Measurements from ENCODE around the gene SPAG16.

SPAG16 gene

GRCh38 chr2:213846856-213847255, 562.6 kb downstream of the SPAG16 start:
- DNase-seq (ENCODE audit: low read depth in 1 of 2, low spot score in 1 of 2) = no peak
- no peak for TF ChIP-seq CTCF (IDR thresholded peaks at IDR 0.05; ENCODE audit: insufficient read depth, low read length)
- no peak for TF ChIP-seq POLR2AphosphoS5 (IDR thresholded peaks at IDR 0.05; ENCODE audit: low read depth)
- no peak for TF ChIP-seq REST (IDR thresholded peaks at IDR 0.05; ENCODE audit: insufficient replicate concordance, low read depth)
- TF ChIP-seq GABPA (IDR thresholded peaks at IDR 0.05; ENCODE audit: low read depth) = no peak
- no peak for TF ChIP-seq SPI1 (IDR thresholded peaks at IDR 0.05; ENCODE audit: borderline replicate concordance, low read depth)
- Histone ChIP-seq H3K27ac (replicated peaks) (no peak overlapping the region), H3K27me3 (ENCODE audit: insufficient read depth, poor library complexity, severe bottlenecking) (no peaks in the 10 kb centered on the region), H3K4me3 (replicated peaks; ENCODE audit: insufficient read depth, low read length) (no peak overlapping the region)

GRCh38 chr2:213847316-213847715, 563.1 kb downstream of the SPAG16 start:
- Histone ChIP-seq H3K27ac (replicated peaks) (no peak overlapping the region), H3K4me3 (replicated peaks; ENCODE audit: insufficient read depth, low read length) (no peak overlapping the region), H3K27me3 (ENCODE audit: insufficient read depth, poor library complexity, severe bottlenecking) (no peaks in the 10 kb centered on the region)
- no peak for DNase-seq (ENCODE audit: low read depth in 1 of 2, low spot score in 1 of 2)
- TF ChIP-seq REST (IDR thresholded peaks at IDR 0.05; ENCODE audit: insufficient replicate concordance, low read depth) = no peak
- no peak for TF ChIP-seq GABPA (IDR thresholded peaks at IDR 0.05; ENCODE audit: low read depth)
- TF ChIP-seq POLR2AphosphoS5 (IDR thresholded peaks at IDR 0.05; ENCODE audit: low read depth) = no peak
- no peak for TF ChIP-seq CTCF (IDR thresholded peaks at IDR 0.05; ENCODE audit: insufficient read depth, low read length)
- TF ChIP-seq SPI1 (IDR thresholded peaks at IDR 0.05; ENCODE audit: borderline replicate concordance, low read depth) = no peak

GRCh38 chr2:213848631-213849030, 564.4 kb downstream of the SPAG16 start:
- no peak overlapping the region for H3K27ac ChIP-seq (replicated peaks)
- H3K27me3 ChIP-seq (ENCODE audit: insufficient read depth, poor library complexity, severe bottlenecking) = no peaks in the 10 kb centered on the region
- TF ChIP-seq GABPA (IDR thresholded peaks at IDR 0.05; ENCODE audit: low read depth) = no peak
- no peak for TF ChIP-seq REST (IDR thresholded peaks at IDR 0.05; ENCODE audit: insufficient replicate concordance, low read depth)
- no peak for TF ChIP-seq POLR2AphosphoS5 (IDR thresholded peaks at IDR 0.05; ENCODE audit: low read depth)
- TF ChIP-seq SPI1 (IDR thresholded peaks at IDR 0.05; ENCODE audit: borderline replicate concordance, low read depth) = no peak
- TF ChIP-seq CTCF (IDR thresholded peaks at IDR 0.05; ENCODE audit: insufficient read depth, low read length) = no peak
- DNase-seq (ENCODE audit: low read depth in 1 of 2, low spot score in 1 of 2) = no peak
- no peak overlapping the region for H3K4me3 ChIP-seq (replicated peaks; ENCODE audit: insufficient read depth, low read length)

Data from HL-60 (cell line).